Spleen (tissue), 7 donors: Measurements from ENCODE around the gene MATR3.

Experiments used
- CTCF ChIP-seq, 11 experiments: fragments of 200-600 bp in 7 of 11; fragments of 450-650 bp in 4 of 11; sonication (generic) in 4 of 11; IDR thresholded peaks in 8 of 11; conservative IDR thresholded peaks in 3 of 11; 1 replicate in 7 of 11; 2 replicates in 4 of 11; pipeline versions ENCODE4 v1.4.0 to v1.8.0; 2016 to 2021; ENCODE audit warnings: antibody characterized with exemption in 11 of 11, inconsistent platforms in 4 of 11, mild to moderate bottlenecking in 1 of 11
- POLR2A ChIP-seq, 3 donors: fragments of 450-650 bp; IDR thresholded peaks; one replicate each; pipeline ENCODE4 v1.5.1; 2017; ENCODE audit warnings: antibody characterized with exemption in 3 of 3, mild to moderate bottlenecking in 1 of 3
- POLR2AphosphoS5 ChIP-seq, 3 donors: sonication (generic); formaldehyde crosslinking; IDR thresholded peaks; one replicate each; pipeline ENCODE4 v1.5.1; 2017; ENCODE audit warnings: antibody characterized with exemption in 3 of 3
- donor health status: DM: no; HTN: no; CAD: no; lungs with moderate emphysema.
- donor health status: DM: no; HTN: no; CAD: no.
- donor health status: DM: no; HTN: no; CAD: no.

- TF ChIP-seq CTCF (IDR thresholded peaks at IDR 0.05 in 8 of 11, conservative IDR thresholded peaks at IDR 0.05 in 3 of 11) (peak in 8 of 11 experiments; percentile 8 to 73 (median 46)), POLR2AphosphoS5 (IDR thresholded peaks at IDR 0.05) (peak; percentile 87 to 93 (median 91)), POLR2A (IDR thresholded peaks at IDR 0.05) (peak in 1 of 3 donors; percentile 36)
Observed at GRCh38 chr5:139273572-139274289, 19.8 kb upstream of the MATR3 start.
